Omental fat pad (tissue), 4 donors: Measurements from ENCODE around the gene DYNC2H1. TPM values are rescaled to one million over a fixed set of nuclear protein-coding genes. Genes with fewer than 3 reads are reported as not detected.

Source experiments
- ATAC-seq: fragments of 150-250 bp; one replicate; pipeline ENCODE4 v1.9.1; 2016; ENCODE audit warnings: mild to moderate bottlenecking, moderate library complexity; ENCODE audit not compliant: low FRiP score
- DNase-seq: peaks from one replicate; pipeline ENCODE4 v3.0.0-alpha.2; 2019; ENCODE audit warnings: low spot score
- CTCF ChIP-seq, 3 donors: fragments of 450-650 bp; IDR thresholded peaks; one replicate each; pipeline ENCODE4 v1.5.1; 2016 to 2017; ENCODE audit warnings: antibody characterized with exemption in 3 of 3, mild to moderate bottlenecking in 3 of 3, moderate library complexity in 2 of 3
- total RNA-seq, 4 donors: library from RNA; depleted of rRNA; stranded (reverse); fragments of >200 nt; gene quantifications; one replicate each; pipeline ENCODE4 v1.1.0, GENCODE V29; 2016

Gene DYNC2H1
- total RNA-seq, 4 donors from 2014 or later: 14.7 to 34.1 (median 23.7) TPM

GRCh38 chr11:103436131-103436770, 327.0 kb downstream of the DYNC2H1 start:
- TF ChIP-seq CTCF (IDR thresholded peaks at IDR 0.05): no peak
- ATAC-seq (no peak), DNase-seq (no peak)

- no peak for TF ChIP-seq CTCF (IDR thresholded peaks at IDR 0.05)
- ATAC-seq: no peak
- DNase-seq: no peak
These were observed 331.8 kb downstream of the DYNC2H1 start for GRCh38 chr11:103441021-103441420.

GRCh38 chr11:103448966-103449365, 339.7 kb downstream of the DYNC2H1 start:
- no peak for TF ChIP-seq CTCF (IDR thresholded peaks at IDR 0.05)
- DNase-seq (no peak), ATAC-seq (no peak)

- DNase-seq (no peak), ATAC-seq (no peak)
- TF ChIP-seq CTCF (IDR thresholded peaks at IDR 0.05): no peak
These were observed 341.0 kb downstream of the DYNC2H1 start for GRCh38 chr11:103450241-103450640.

- no peak for ATAC-seq
- no peak for DNase-seq
- TF ChIP-seq CTCF (IDR thresholded peaks at IDR 0.05): no peak
These were observed 343.9 kb downstream of the DYNC2H1 start for GRCh38 chr11:103453126-103453525.

GRCh38 chr11:103453915-103454709, 344.9 kb downstream of the DYNC2H1 start:
- no peak for ATAC-seq
- no peak for TF ChIP-seq CTCF (IDR thresholded peaks at IDR 0.05)

GRCh38 chr11:103464420-103464819, 355.2 kb downstream of the DYNC2H1 start:
- DNase-seq (no peak), ATAC-seq (no peak)
- TF ChIP-seq CTCF (IDR thresholded peaks at IDR 0.05): no peak

More at GRCh38 chr11:103453915-103454709, 344.9 kb downstream of the DYNC2H1 start:
- no peak for DNase-seq
